Esophagus mucosa (tissue), 1 donor: ENCODE data around the gene PPP1R3C. TPM values are rescaled to one million over a fixed set of nuclear protein-coding genes. Genes with fewer than 3 reads are reported as not detected.

Experiments
- ATAC-seq: fragments of 200-7000 bp; cut with Tn5 transposase; one replicate; pipeline ENCODE4 v1.9.1; 2020
- total RNA-seq: library from RNA; stranded (reverse); gene quantifications from one replicate; pipeline ENCODE4 v1.2.4, GENCODE V29; 2023
- donor health status: DM: yes; HTN: yes; CAD: no.

Gene PPP1R3C
- total RNA-seq, result 91.9 TPM

GRCh38 chr10:91632671-91633550 is at the start of gene PPP1R3C:
PPP1R3C (minus strand) TSS chr10:91633071; CDS start chr10:91632969, 102 bp downstream.
- peak; percentile 91 for ATAC-seq

- ATAC-seq, result peak; percentile 16
Observed at GRCh38 chr10:91681361-91682276, 48.7 kb upstream of the PPP1R3C start.

GRCh38 chr10:91680487-91680886 is 47.6 kb upstream of the PPP1R3C start:
- no peak for ATAC-seq

- ATAC-seq, result no peak
Observed at GRCh38 chr10:91679296-91679695, 46.4 kb upstream of the PPP1R3C start.

GRCh38 chr10:91677911-91678310 is 45.0 kb upstream of the PPP1R3C start:
- ATAC-seq, result no peak

GRCh38 chr10:91672021-91672608 is 39.2 kb upstream of the PPP1R3C start:
- ATAC-seq, result peak; percentile 38

- no peak for ATAC-seq
Observed at GRCh38 chr10:91668913-91669312, 36.0 kb upstream of the PPP1R3C start.

GRCh38 chr10:91665842-91666241 is 33.0 kb upstream of the PPP1R3C start:
- no peak for ATAC-seq

- no peak for ATAC-seq
Observed at GRCh38 chr10:91664426-91664825, 31.6 kb upstream of the PPP1R3C start.

GRCh38 chr10:91662993-91663392 is 30.1 kb upstream of the PPP1R3C start:
- no peak for ATAC-seq

- ATAC-seq, result peak; percentile 85
Observed at GRCh38 chr10:91653219-91653870, 20.5 kb upstream of the PPP1R3C start.

GRCh38 chr10:91652364-91652763 is 19.5 kb upstream of the PPP1R3C start:
- ATAC-seq, result peak; percentile 84

GRCh38 chr10:91643700-91644099 is 10.8 kb upstream of the PPP1R3C start:
- peak; percentile 73 for ATAC-seq

- ATAC-seq, result peak; percentile 8
Observed at GRCh38 chr10:91642831-91643692, 10.2 kb upstream of the PPP1R3C start.

GRCh38 chr10:91636892-91637291 is 4.0 kb upstream of the PPP1R3C start:
- no peak for ATAC-seq

GRCh38 chr10:91635401-91636400 is 2.8 kb upstream of the PPP1R3C start:
- peak; percentile 57 for ATAC-seq

GRCh38 chr10:91634898-91635297 is 2.0 kb upstream of the PPP1R3C start:
- ATAC-seq, result no peak

GRCh38 chr10:91634246-91634645 is 1.4 kb upstream of the PPP1R3C start:
- ATAC-seq, result no peak

- ATAC-seq, result no peak
Observed at GRCh38 chr10:91630625-91631024, 2.2 kb downstream of the PPP1R3C start.
